Astrocyte of the spinal cord (primary cell): Measurements from ENCODE around the gene EYA3.

Experiments
- DNase-seq: peaks from one replicate; pipeline ENCODE4 v3.0.0; 2011; ENCODE audit warnings: low read depth, low spot score
- H3K4me3 ChIP-seq: 2 replicates; pipeline ENCODE4 v1.5.1; 2011; ENCODE audit warnings: low read depth, mild to moderate bottlenecking, low read length, moderate library complexity
- CTCF ChIP-seq: IDR thresholded peaks from 2 replicates; pipeline ENCODE4 v1.5.1; 2012; ENCODE audit warnings: low read depth, mild to moderate bottlenecking, low read length, inconsistent platforms
- in situ Hi-C: cut with HindIII; loops from 2 replicates; pipeline ENCODE4 v1.10.0; 2017; ENCODE audit warnings: low sequenced_read_pairs

Gene EYA3

GRCh38 chr1:27979151-27979858 is 109.1 kb downstream of the EYA3 start:
- TF ChIP-seq CTCF, result peak; percentile 30
- peak; percentile 72 for DNase-seq

GRCh38 chr1:27974417-27974781 is 114.0 kb downstream of the EYA3 start:
- TF ChIP-seq CTCF, result no peak
- no peak overlapping the region for H3K4me3 ChIP-seq
- no peak for DNase-seq
- in situ Hi-C loops, result no loop called here

More at GRCh38 chr1:27979151-27979858, 109.1 kb downstream of the EYA3 start:
- in situ Hi-C loops, result no loop called here
- no peak overlapping the region for H3K4me3 ChIP-seq

GRCh38 chr1:27973771-27974416 is 114.5 kb downstream of the EYA3 start:
- no peak for TF ChIP-seq CTCF
- no peak overlapping the region for H3K4me3 ChIP-seq
- no peak for DNase-seq
- in situ Hi-C loops, result no loop called here

- no peak for DNase-seq
- H3K4me3 ChIP-seq, result no peak overlapping the region
- TF ChIP-seq CTCF, result no peak
- in situ Hi-C loops, result no loop called here
Observed at GRCh38 chr1:27972141-27972540, 116.3 kb downstream of the EYA3 start.

GRCh38 chr1:27971674-27972073 is 116.7 kb downstream of the EYA3 start:
- in situ Hi-C loops, result no loop called here
- no peak for TF ChIP-seq CTCF
- no peak overlapping the region for H3K4me3 ChIP-seq
- no peak for DNase-seq

- peak; percentile 85 for DNase-seq
- TF ChIP-seq CTCF, result no peak
- H3K4me3 ChIP-seq, result no peak overlapping the region
- in situ Hi-C loops, result no loop called here
Observed at GRCh38 chr1:27970401-27970800, 118.0 kb downstream of the EYA3 start.
